ENCODE results near the gene XYLT1.

The XYLT1 gene

DNA sequence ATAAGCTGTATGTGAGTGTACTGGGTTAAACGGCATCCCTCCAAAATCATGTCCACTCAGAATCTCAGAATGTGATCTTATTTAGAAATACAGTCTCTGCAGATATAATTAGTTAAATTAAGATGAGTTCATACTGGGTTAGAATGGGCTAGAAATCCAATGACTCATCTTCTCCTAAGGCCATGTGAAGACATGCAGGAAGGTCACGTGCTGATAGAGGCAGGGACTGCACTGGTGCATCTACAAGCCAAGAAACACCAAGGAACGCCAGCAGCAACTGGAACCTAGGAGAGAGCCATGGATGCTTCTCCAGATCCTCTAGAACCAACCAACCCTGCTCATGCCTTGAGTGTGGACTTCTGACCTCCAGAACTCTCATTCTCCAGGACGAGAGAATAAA, 241.0 kb downstream of the XYLT1 start:
- no peak for ATAC-seq
- TF ChIP-seq, protein P1, sequence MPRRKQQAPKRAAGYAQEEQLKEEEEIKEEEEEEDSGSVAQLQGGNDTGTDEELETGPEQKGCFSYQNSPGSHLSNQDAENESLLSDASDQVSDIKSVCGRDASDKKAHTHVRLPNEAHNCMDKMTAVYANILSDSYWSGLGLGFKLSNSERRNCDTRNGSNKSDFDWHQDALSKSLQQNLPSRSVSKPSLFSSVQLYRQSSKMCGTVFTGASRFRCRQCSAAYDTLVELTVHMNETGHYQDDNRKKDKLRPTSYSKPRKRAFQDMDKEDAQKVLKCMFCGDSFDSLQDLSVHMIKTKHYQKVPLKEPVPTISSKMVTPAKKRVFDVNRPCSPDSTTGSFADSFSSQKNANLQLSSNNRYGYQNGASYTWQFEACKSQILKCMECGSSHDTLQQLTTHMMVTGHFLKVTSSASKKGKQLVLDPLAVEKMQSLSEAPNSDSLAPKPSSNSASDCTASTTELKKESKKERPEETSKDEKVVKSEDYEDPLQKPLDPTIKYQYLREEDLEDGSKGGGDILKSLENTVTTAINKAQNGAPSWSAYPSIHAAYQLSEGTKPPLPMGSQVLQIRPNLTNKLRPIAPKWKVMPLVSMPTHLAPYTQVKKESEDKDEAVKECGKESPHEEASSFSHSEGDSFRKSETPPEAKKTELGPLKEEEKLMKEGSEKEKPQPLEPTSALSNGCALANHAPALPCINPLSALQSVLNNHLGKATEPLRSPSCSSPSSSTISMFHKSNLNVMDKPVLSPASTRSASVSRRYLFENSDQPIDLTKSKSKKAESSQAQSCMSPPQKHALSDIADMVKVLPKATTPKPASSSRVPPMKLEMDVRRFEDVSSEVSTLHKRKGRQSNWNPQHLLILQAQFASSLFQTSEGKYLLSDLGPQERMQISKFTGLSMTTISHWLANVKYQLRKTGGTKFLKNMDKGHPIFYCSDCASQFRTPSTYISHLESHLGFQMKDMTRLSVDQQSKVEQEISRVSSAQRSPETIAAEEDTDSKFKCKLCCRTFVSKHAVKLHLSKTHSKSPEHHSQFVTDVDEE (CRISPR knock-in tag; IDR thresholded peaks at IDR 0.05): no peak
- TF ChIP-seq, protein P2, sequence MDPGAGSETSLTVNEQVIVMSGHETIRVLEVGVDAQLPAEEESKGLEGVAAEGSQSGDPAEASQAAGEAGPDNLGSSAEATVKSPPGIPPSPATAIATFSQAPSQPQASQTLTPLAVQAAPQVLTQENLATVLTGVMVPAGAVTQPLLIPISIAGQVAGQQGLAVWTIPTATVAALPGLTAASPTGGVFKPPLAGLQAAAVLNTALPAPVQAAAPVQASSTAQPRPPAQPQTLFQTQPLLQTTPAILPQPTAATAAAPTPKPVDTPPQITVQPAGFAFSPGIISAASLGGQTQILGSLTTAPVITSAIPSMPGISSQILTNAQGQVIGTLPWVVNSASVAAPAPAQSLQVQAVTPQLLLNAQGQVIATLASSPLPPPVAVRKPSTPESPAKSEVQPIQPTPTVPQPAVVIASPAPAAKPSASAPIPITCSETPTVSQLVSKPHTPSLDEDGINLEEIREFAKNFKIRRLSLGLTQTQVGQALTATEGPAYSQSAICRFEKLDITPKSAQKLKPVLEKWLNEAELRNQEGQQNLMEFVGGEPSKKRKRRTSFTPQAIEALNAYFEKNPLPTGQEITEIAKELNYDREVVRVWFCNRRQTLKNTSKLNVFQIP (CRISPR knock-in tag; IDR thresholded peaks at IDR 0.05; ENCODE audit: borderline replicate concordance, low read depth): no peak
- no peak for TF ChIP-seq ARNTL (CRISPR knock-in tag; IDR thresholded peaks at IDR 0.05; ENCODE audit: borderline replicate concordance, low read depth)
- no peak for TF ChIP-seq GLIS3 (CRISPR knock-in tag; IDR thresholded peaks at IDR 0.05)
- no peak for TF ChIP-seq PPARA (CRISPR knock-in tag; IDR thresholded peaks at IDR 0.05; ENCODE audit: borderline replicate concordance)
- TF ChIP-seq ZC3H10 (CRISPR knock-in tag; IDR thresholded peaks at IDR 0.05): no peak
- TF ChIP-seq ISL1 (CRISPR knock-in tag; IDR thresholded peaks at IDR 0.05): no peak
- no peak for TF ChIP-seq ZNF565 (CRISPR knock-in tag; conservative IDR thresholded peaks at IDR 0.05; ENCODE audit: low read depth)
- TF ChIP-seq, protein P3, sequence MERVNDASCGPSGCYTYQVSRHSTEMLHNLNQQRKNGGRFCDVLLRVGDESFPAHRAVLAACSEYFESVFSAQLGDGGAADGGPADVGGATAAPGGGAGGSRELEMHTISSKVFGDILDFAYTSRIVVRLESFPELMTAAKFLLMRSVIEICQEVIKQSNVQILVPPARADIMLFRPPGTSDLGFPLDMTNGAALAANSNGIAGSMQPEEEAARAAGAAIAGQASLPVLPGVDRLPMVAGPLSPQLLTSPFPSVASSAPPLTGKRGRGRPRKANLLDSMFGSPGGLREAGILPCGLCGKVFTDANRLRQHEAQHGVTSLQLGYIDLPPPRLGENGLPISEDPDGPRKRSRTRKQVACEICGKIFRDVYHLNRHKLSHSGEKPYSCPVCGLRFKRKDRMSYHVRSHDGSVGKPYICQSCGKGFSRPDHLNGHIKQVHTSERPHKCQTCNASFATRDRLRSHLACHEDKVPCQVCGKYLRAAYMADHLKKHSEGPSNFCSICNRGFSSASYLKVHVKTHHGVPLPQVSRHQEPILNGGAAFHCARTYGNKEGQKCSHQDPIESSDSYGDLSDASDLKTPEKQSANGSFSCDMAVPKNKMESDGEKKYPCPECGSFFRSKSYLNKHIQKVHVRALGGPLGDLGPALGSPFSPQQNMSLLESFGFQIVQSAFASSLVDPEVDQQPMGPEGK (CRISPR knock-in tag; IDR thresholded peaks at IDR 0.05; ENCODE audit: borderline replicate concordance): no peak
- TF ChIP-seq ZNF70 (CRISPR knock-in tag; IDR thresholded peaks at IDR 0.05): no peak
- TF ChIP-seq BACH2 (CRISPR knock-in tag; IDR thresholded peaks at IDR 0.05; ENCODE audit: borderline replicate concordance): no peak
- TF ChIP-seq, protein P4, sequence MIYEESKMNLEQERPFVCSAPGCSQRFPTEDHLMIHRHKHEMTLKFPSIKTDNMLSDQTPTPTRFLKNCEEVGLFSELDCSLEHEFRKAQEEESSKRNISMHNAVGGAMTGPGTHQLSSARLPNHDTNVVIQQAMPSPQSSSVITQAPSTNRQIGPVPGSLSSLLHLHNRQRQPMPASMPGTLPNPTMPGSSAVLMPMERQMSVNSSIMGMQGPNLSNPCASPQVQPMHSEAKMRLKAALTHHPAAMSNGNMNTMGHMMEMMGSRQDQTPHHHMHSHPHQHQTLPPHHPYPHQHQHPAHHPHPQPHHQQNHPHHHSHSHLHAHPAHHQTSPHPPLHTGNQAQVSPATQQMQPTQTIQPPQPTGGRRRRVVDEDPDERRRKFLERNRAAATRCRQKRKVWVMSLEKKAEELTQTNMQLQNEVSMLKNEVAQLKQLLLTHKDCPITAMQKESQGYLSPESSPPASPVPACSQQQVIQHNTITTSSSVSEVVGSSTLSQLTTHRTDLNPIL (CRISPR knock-in tag; IDR thresholded peaks at IDR 0.05; ENCODE audit: low read depth): no peak
- TF ChIP-seq OSR1 (CRISPR knock-in tag; IDR thresholded peaks at IDR 0.05): no peak
- no peak for TF ChIP-seq ZFP3 (CRISPR knock-in tag; IDR thresholded peaks at IDR 0.05)
- TF ChIP-seq, protein P5, sequence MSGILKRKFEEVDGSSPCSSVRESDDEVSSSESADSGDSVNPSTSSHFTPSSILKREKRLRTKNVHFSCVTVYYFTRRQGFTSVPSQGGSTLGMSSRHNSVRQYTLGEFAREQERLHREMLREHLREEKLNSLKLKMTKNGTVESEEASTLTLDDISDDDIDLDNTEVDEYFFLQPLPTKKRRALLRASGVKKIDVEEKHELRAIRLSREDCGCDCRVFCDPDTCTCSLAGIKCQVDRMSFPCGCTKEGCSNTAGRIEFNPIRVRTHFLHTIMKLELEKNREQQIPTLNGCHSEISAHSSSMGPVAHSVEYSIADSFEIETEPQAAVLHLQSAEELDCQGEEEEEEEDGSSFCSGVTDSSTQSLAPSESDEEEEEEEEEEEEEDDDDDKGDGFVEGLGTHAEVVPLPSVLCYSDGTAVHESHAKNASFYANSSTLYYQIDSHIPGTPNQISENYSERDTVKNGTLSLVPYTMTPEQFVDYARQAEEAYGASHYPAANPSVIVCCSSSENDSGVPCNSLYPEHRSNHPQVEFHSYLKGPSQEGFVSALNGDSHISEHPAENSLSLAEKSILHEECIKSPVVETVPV (CRISPR knock-in tag; IDR thresholded peaks at IDR 0.05): no peak
- no peak for TF ChIP-seq CSDC2 (CRISPR knock-in tag; IDR thresholded peaks at IDR 0.05)
- no peak for TF ChIP-seq SNAI2 (CRISPR knock-in tag; IDR thresholded peaks at IDR 0.05)
- no peak for TF ChIP-seq TCF4 (CRISPR knock-in tag; IDR thresholded peaks at IDR 0.05; ENCODE audit: borderline replicate concordance)

DNA sequence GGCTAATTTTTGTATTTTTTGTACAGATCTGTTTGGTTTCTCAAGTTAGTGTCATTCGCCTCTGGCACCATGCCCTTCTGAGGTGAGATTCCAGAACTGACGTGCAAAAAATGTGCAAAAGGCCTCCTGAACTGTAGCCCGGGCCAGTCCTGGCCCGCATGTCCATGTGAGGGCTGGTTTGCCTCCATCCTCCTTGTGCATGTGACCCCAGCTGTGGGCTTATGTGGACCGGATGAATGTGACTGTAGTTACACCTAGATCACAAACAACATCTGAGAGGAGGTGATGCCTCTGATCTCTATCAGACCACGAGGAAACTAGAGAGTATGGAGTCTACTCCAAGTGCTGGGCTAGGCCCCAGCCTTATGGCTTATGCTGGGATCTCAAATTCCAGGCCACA, 241.6 kb downstream of the XYLT1 start:
- ATAC-seq: no peak
- TF ChIP-seq ZFP30 (CRISPR knock-in tag; IDR thresholded peaks at IDR 0.05) (no peak), ESRRG (CRISPR knock-in tag; IDR thresholded peaks at IDR 0.05) (no peak), PPARA (CRISPR knock-in tag; IDR thresholded peaks at IDR 0.05; ENCODE audit: borderline replicate concordance) (no peak), OSR1 (CRISPR knock-in tag; IDR thresholded peaks at IDR 0.05) (no peak), TOX (CRISPR knock-in tag; IDR thresholded peaks at IDR 0.05; ENCODE audit: borderline replicate concordance) (no peak), ZNF565 (CRISPR knock-in tag; conservative IDR thresholded peaks at IDR 0.05; ENCODE audit: low read depth) (no peak), ISL1 (CRISPR knock-in tag; IDR thresholded peaks at IDR 0.05) (no peak), GLIS3 (CRISPR knock-in tag; IDR thresholded peaks at IDR 0.05) (no peak), ZC3H10 (CRISPR knock-in tag; IDR thresholded peaks at IDR 0.05) (no peak), BACH2 (CRISPR knock-in tag; IDR thresholded peaks at IDR 0.05; ENCODE audit: borderline replicate concordance) (no peak), ARNTL (CRISPR knock-in tag; IDR thresholded peaks at IDR 0.05; ENCODE audit: borderline replicate concordance, low read depth) (no peak), ZNF70 (CRISPR knock-in tag; IDR thresholded peaks at IDR 0.05) (no peak)
- TF ChIP-seq, protein P4 (CRISPR knock-in tag; IDR thresholded peaks at IDR 0.05; ENCODE audit: low read depth): no peak
- TF ChIP-seq, protein P3 (CRISPR knock-in tag; IDR thresholded peaks at IDR 0.05; ENCODE audit: borderline replicate concordance): no peak
- TF ChIP-seq, protein P5 (CRISPR knock-in tag; IDR thresholded peaks at IDR 0.05): no peak
- TF ChIP-seq, protein P1 (CRISPR knock-in tag; IDR thresholded peaks at IDR 0.05): no peak
